DND-41 (cell line): ENCODE data around the gene CDK4.

ENCODE experiments used
- ATAC-seq: fragments of 200-7000 bp; cut with Tn5 transposase; 3 replicates; pipeline ENCODE4 v1.9.1; 2021; ENCODE audit warnings: low read depth; ENCODE audit not compliant: insufficient read depth
- DNase-seq: peaks from one replicate; pipeline ENCODE4 v3.0.0-alpha.2; 2020
- H2AFZ ChIP-seq: 2 replicates; pipeline ENCODE4 v1.6.0; 2012; ENCODE audit warnings: low read depth, low read length
- H3K27ac ChIP-seq: 2 replicates; pipeline ENCODE4 v1.5.1; 2012; ENCODE audit warnings: low read length, inconsistent platforms
- H3K27me3 ChIP-seq: fragments of 200-600 bp; sonication (generic); 2 replicates; pipeline ENCODE4 v1.6.0; 2012; ENCODE audit warnings: low read length, mild to moderate bottlenecking, inconsistent platforms; ENCODE audit not compliant: insufficient read depth, poor library complexity
- H3K36me3 ChIP-seq: 2 replicates; pipeline ENCODE4 v1.5.1; 2012; ENCODE audit warnings: low read length, inconsistent platforms; ENCODE audit not compliant: insufficient read depth
- H3K4me1 ChIP-seq: 2 replicates; pipeline ENCODE4 v1.5.1; 2012; ENCODE audit warnings: mild to moderate bottlenecking, low read length; ENCODE audit not compliant: insufficient read depth
- H3K4me2 ChIP-seq: 2 replicates; pipeline ENCODE4 v1.6.0; 2012; ENCODE audit warnings: mild to moderate bottlenecking, moderate library complexity, low read length, inconsistent platforms; ENCODE audit not compliant: insufficient read depth
- H3K4me3 ChIP-seq, 2 experiments: fragments of 200-600 bp in 1 of 2; shearing (Covaris generic) in 1 of 2; 2 replicates each; pipeline ENCODE4 v1.5.1; 2012 to 2016; ENCODE audit warnings: inconsistent platforms in 2 of 2, low read length in 2 of 2, mild to moderate bottlenecking in 2 of 2, low read depth in 1 of 2, moderate library complexity in 1 of 2
- H3K79me2 ChIP-seq: 2 replicates; pipeline ENCODE4 v1.6.0; 2012; ENCODE audit warnings: low read length, inconsistent platforms; ENCODE audit not compliant: insufficient read depth
- H3K9ac ChIP-seq: 2 replicates; pipeline ENCODE4 v1.6.0; 2012; ENCODE audit warnings: low read depth, mild to moderate bottlenecking, inconsistent platforms, low read length, moderate library complexity
- H3K9me3 ChIP-seq: 2 replicates; pipeline ENCODE4 v1.5.1; 2012; ENCODE audit warnings: low read length, moderate library complexity, mild to moderate bottlenecking, inconsistent platforms; ENCODE audit not compliant: insufficient read depth, severe bottlenecking
- H4K20me1 ChIP-seq: 2 replicates; pipeline ENCODE4 v1.6.0; 2012; ENCODE audit warnings: low read length; ENCODE audit not compliant: insufficient read depth
- EZH2 ChIP-seq: IDR thresholded peaks from 3 replicates; pipeline ENCODE4 v1.6.1; 2012; ENCODE audit warnings: borderline replicate concordance, low read depth, mild to moderate bottlenecking, moderate library complexity, low read length, inconsistent platforms; ENCODE audit not compliant: severe bottlenecking
- TF ChIP-seq, protein P1 (sequence below): IDR thresholded peaks from 2 replicates; pipeline ENCODE4 v1.5.1; 2012; ENCODE audit warnings: borderline replicate concordance, low read length, moderate library complexity, mild to moderate bottlenecking; ENCODE audit not compliant: poor library complexity, severe bottlenecking; ENCODE audit errors: extremely low read depth

Gene CDK4

DNA sequence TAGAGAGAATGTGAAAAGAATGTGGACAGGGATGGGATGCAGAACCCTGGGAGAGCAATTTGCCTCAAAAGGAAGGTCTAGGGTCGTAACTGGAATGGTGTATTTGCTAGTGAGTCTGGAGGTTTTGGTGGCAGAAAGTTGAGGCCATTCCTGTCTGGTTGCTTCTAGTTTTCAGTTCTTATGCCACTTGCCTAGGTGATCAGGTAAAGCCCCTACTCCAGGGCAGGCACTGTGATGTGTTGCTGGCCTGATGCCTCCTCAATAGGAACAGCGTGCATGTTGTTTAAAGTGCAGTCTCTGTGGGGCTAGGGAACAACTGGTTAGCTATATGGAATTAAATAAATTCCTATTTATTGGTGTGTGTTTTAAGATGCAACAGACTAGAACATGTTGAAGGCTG is 51.8 kb downstream of the CDK4 start:
- Histone ChIP-seq H4K20me1 (no peaks in the 10 kb centered on the region), H3K9ac (no peak overlapping the region), H3K9me3 (peaks cover 4% of the 10 kb centered on the region), H3K4me2 (no peak overlapping the region), H3K79me2 (peaks cover 6% of the 10 kb centered on the region; the same call in 1 of the 2 replicates), H3K4me1 (peaks cover 8% of the 10 kb centered on the region; the same call in 1 of the 2 replicates), H3K4me3 (no peak overlapping the region), H3K36me3 (peaks cover 49% of the 10 kb centered on the region), H3K27ac (no peak overlapping the region), H2AFZ (no peak overlapping the region), H3K27me3 (no peaks in the 10 kb centered on the region)
- ATAC-seq (no peak), DNase-seq (no peak)
- TF ChIP-seq, protein P1, sequence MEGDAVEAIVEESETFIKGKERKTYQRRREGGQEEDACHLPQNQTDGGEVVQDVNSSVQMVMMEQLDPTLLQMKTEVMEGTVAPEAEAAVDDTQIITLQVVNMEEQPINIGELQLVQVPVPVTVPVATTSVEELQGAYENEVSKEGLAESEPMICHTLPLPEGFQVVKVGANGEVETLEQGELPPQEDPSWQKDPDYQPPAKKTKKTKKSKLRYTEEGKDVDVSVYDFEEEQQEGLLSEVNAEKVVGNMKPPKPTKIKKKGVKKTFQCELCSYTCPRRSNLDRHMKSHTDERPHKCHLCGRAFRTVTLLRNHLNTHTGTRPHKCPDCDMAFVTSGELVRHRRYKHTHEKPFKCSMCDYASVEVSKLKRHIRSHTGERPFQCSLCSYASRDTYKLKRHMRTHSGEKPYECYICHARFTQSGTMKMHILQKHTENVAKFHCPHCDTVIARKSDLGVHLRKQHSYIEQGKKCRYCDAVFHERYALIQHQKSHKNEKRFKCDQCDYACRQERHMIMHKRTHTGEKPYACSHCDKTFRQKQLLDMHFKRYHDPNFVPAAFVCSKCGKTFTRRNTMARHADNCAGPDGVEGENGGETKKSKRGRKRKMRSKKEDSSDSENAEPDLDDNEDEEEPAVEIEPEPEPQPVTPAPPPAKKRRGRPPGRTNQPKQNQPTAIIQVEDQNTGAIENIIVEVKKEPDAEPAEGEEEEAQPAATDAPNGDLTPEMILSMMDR = no peak
- no peak for TF ChIP-seq EZH2

DNA sequence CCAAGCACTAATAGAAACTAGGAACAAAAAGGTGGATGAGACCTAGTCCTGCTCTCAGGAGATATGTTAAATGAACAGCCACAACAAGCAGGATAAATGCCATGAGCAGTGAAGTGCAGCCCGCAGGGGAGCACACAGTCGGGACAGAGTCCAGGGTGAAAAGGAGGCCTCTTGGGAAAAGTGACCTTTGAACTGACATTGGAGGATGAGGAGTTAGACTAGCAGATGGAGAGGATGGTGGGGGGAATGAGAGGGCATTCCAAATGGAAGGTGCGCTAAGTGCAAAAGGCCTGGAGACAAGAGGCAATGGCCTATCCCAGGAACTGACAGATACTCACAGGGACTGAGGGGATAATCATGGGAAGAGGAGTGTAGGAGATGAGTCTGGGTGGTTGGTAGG is 53.7 kb downstream of the CDK4 start:
- Histone ChIP-seq H3K36me3 (peaks cover 44% of the 10 kb centered on the region), H3K27ac (no peak overlapping the region), H3K27me3 (no peaks in the 10 kb centered on the region), H3K4me3 (no peak overlapping the region), H4K20me1 (no peaks in the 10 kb centered on the region), H2AFZ (no peak overlapping the region), H3K4me1 (peaks cover 18% of the 10 kb centered on the region), H3K9me3 (no peaks in the 10 kb centered on the region), H3K79me2 (peaks cover 19% of the 10 kb centered on the region), H3K9ac (no peak overlapping the region), H3K4me2 (no peak overlapping the region)
- ATAC-seq (no peak), DNase-seq (no peak)
- no peak for TF ChIP-seq EZH2
- TF ChIP-seq, protein P1 = no peak
